ENCODE results near the gene VILL. TPM values are rescaled to one million over a fixed set of nuclear protein-coding genes. Genes with fewer than 3 reads are reported as not detected.

VILL gene
- total RNA-seq, 4 donors from 2014 or later: 8.9 to 20.1 (median 18.0) TPM

- 87 to 89% methylated on average over 14 of the region's 14 CpGs for WGBS, 2 donors
- intact Hi-C loops (cut with DNase I; ENCODE audit: low total_unique reads): no loop called here
- peak in 1 of 2 donors; percentile 67 for DNase-seq (ENCODE audit: low spot score in 2 of 2)
- no peak overlapping the region for H3K4me3 ChIP-seq (ENCODE audit: low read depth, poor library complexity, severe bottlenecking)
- no peak for TF ChIP-seq CTCF (IDR thresholded peaks at IDR 0.05)
- no peak for TF ChIP-seq POLR2A (IDR thresholded peaks at IDR 0.05)
Measured at GRCh38 chr3:37980462-37981347, 9.9 kb upstream of the VILL start.

DNA sequence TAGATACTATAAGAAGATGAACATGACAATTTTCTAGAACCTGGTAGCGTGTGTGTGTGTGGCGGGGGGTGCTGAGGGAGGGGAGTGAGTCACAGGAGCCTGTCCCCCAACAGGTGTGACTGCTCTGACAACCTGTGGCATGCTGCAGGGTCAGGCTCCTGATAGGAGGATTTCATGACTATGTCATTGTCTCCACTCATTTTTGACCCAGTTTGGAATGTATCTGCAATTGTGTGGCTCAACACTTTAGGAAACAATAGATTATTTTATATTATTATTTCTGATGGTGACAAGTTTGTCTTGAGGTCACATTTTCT, 9.3 kb upstream of the VILL start:
- 84 to 86% methylated on average over 2 of the region's 2 CpGs for WGBS, 2 donors
- intact Hi-C loops (cut with DNase I; ENCODE audit: low total_unique reads): no loop called here
- TF ChIP-seq POLR2A (IDR thresholded peaks at IDR 0.05) (no peak), CTCF (IDR thresholded peaks at IDR 0.05) (no peak)
- peak in 1 of 2 donors; percentile 32 for DNase-seq (ENCODE audit: low spot score in 2 of 2)
- no peak overlapping the region for H3K4me3 ChIP-seq (ENCODE audit: low read depth, poor library complexity, severe bottlenecking)

DNA sequence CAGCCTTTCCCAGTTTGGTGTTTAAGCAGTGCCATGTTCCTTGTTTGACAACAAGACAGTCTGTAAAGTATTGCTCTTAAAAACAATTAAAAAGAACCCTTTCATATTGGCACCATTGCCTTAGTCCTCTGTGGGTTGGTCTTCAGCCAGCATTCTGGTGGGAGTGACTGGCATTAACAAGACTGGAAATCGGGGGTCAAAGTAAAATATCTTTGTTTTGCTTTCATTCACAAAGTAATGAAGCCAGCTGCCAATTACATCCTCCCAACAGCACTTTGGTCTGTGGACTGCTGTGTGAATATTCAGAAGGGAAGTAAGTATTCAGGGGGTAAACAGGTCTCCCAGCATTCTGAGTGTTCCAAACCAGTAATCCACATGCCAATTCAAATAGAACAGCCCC, 8.3 kb upstream of the VILL start:
- H3K4me3 ChIP-seq (ENCODE audit: low read depth, poor library complexity, severe bottlenecking): no peak overlapping the region
- intact Hi-C loops (cut with DNase I; ENCODE audit: low total_unique reads): no loop called here
- WGBS, 2 donors: 60 to 62% methylated on average over 1 of the region's 1 CpG
- peak in 1 of 2 donors; percentile 18 for DNase-seq (ENCODE audit: low spot score in 2 of 2)
- TF ChIP-seq POLR2A (IDR thresholded peaks at IDR 0.05): no peak
- TF ChIP-seq CTCF (IDR thresholded peaks at IDR 0.05): no peak

DNA sequence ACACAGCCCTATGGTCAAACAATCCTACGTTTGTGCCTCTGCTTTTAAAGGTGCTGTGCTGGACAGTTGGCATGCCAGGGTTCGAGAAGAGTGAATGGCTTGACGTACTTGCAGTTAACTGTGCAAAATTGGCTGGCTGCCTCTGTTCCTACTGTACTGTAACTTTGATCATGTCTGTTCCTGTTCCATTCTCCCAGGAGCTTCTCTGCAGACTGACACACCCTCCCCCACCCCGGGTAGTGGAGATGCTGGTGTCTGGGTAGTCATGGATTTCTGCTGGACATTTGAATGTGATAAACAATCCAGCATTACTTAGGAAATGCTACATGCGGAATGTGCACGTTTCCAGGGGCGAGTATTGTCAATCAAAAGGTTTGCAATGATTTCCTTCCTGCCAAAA, 6.5 kb upstream of the VILL start:
- TF ChIP-seq POLR2A (IDR thresholded peaks at IDR 0.05) (no peak), CTCF (IDR thresholded peaks at IDR 0.05) (no peak)
- intact Hi-C loops (cut with DNase I; ENCODE audit: low total_unique reads): no loop called here
- DNase-seq (ENCODE audit: low spot score in 2 of 2): peak in 1 of 2 donors; percentile 46
- 64 to 67% methylated on average over 7 of the region's 7 CpGs for WGBS, 2 donors
- no peak overlapping the region for H3K4me3 ChIP-seq (ENCODE audit: low read depth, poor library complexity, severe bottlenecking)

- WGBS, 2 donors: 86 to 94% methylated on average over 7 of the region's 7 CpGs
- intact Hi-C loops (cut with DNase I; ENCODE audit: low total_unique reads): no loop called here
Measured at GRCh38 chr3:37984596-37984995, 6.0 kb upstream of the VILL start.

More at GRCh38 chr3:37984596-37984995, 6.0 kb upstream of the VILL start:
- TF ChIP-seq CTCF (IDR thresholded peaks at IDR 0.05) (no peak), POLR2A (IDR thresholded peaks at IDR 0.05) (no peak)
- DNase-seq (ENCODE audit: low spot score in 2 of 2): peak in 1 of 2 donors; percentile 66
- H3K4me3 ChIP-seq (ENCODE audit: low read depth, poor library complexity, severe bottlenecking): no peak overlapping the region
